ENCODE data around the gene GRIN2A. TPM values are rescaled to one million over a fixed set of nuclear protein-coding genes. Genes with fewer than 3 reads are reported as not detected.
"Not testable (repeated sequence)": the region's sequence is repeated elsewhere in the genome, so short reads cannot be mapped to it uniquely, and the experiment has no call there.

Gene GRIN2A
- total and polyA plus RNA-seq, 12 donors: 0.07 to 1.2 (median 0.32) TPM; not detected in 2

GRCh38 chr16:9898124-9898523, 284.1 kb downstream of the GRIN2A start:
- no peak for DNase-seq
- no peak for TF ChIP-seq POLR2A (IDR thresholded peaks at IDR 0.05)
- TF ChIP-seq, protein P1, sequence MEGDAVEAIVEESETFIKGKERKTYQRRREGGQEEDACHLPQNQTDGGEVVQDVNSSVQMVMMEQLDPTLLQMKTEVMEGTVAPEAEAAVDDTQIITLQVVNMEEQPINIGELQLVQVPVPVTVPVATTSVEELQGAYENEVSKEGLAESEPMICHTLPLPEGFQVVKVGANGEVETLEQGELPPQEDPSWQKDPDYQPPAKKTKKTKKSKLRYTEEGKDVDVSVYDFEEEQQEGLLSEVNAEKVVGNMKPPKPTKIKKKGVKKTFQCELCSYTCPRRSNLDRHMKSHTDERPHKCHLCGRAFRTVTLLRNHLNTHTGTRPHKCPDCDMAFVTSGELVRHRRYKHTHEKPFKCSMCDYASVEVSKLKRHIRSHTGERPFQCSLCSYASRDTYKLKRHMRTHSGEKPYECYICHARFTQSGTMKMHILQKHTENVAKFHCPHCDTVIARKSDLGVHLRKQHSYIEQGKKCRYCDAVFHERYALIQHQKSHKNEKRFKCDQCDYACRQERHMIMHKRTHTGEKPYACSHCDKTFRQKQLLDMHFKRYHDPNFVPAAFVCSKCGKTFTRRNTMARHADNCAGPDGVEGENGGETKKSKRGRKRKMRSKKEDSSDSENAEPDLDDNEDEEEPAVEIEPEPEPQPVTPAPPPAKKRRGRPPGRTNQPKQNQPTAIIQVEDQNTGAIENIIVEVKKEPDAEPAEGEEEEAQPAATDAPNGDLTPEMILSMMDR (IDR thresholded peaks at IDR 0.05): no peak
- Histone ChIP-seq H3K27me3 (no peaks in the 10 kb centered on the region), H3K9me3 (replicated peaks in 1 of 3) (no peaks in the 10 kb centered on the region), H3K4me1 (replicated peaks in 1 of 2) (no peaks in the 10 kb centered on the region), H3K36me3 (replicated peaks in 1 of 2) (no peaks in the 10 kb centered on the region), H3K4me3 (no peak overlapping the region), H3K27ac (no peak overlapping the region)
- WGBS, 4 donors: 66 to 83% (median 76%) methylated on average over 2 of the region's 2 CpGs
- intact Hi-C loops (cut with DNase I): no loop called here

DNA sequence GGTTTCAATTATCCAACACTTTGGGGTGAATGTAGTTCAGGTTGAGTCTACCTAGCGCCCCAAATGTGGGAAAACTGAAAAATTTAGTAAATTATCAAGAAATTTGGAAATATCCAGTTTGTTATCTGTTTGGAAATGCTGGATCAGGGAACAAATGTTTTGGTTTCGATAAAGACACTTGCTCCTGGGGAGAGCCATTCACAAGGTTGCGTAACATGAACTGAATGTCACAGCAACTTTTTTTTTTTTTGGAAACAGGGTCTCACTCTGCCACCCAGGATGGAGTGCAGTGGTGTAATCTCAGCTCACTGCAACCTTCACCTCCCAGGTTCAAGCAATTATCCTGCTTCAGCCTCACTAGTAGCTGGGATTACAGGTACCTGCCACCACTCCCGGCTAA, 286.4 kb downstream of the GRIN2A start:
- Histone ChIP-seq H3K27me3 (no peaks in the 10 kb centered on the region), H3K27ac (no peak overlapping the region), H3K4me3 (no peak overlapping the region), H3K4me1 (replicated peaks in 1 of 2) (no peaks in the 10 kb centered on the region), H3K9me3 (replicated peaks in 1 of 3) (no peaks in the 10 kb centered on the region), H3K36me3 (replicated peaks in 1 of 2) (no peaks in the 10 kb centered on the region)
- WGBS, 4 donors: 63 to 86% (median 81%) methylated on average over 4 of the region's 4 CpGs
- DNase-seq: no peak
- intact Hi-C loops (cut with DNase I): no loop called here
- TF ChIP-seq, protein P1 (IDR thresholded peaks at IDR 0.05): no peak
- no peak for TF ChIP-seq POLR2A (IDR thresholded peaks at IDR 0.05)

DNA sequence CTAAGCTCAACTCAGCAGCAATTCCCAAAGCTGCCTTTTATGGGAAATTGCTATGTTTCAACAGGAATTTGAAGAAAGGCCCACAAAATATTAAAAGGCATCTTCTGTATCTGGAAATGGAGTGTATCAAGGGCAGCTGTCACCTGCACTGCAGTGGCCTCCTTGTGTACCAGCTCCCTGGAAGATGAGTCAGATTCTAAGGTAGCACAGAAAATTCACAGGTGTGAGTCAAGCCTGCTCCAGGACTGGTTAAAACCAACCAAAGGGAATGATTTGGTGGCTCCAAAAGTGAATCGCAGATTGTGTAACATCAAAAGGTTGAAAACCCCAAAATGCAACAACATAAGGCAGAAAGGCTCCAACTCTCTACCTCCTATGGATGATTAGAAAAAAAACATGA, 296.4 kb downstream of the GRIN2A start:
- H3K36me3 ChIP-seq (replicated peaks in 1 of 2): no peaks in the 10 kb centered on the region
- no peaks in the 10 kb centered on the region for H3K4me1 ChIP-seq (replicated peaks in 1 of 2)
- DNase-seq: no peak
- H3K27ac ChIP-seq: no peak overlapping the region
- TF ChIP-seq, protein P1 (IDR thresholded peaks at IDR 0.05): no peak
- TF ChIP-seq POLR2A (IDR thresholded peaks at IDR 0.05): no peak
- WGBS, 4 donors: 77 to 93% (median 87%) methylated on average over 1 of the region's 1 CpG
- intact Hi-C loops (cut with DNase I): no loop called here
- H3K9me3 ChIP-seq (replicated peaks in 1 of 3): no peaks in the 10 kb centered on the region
- H3K4me3 ChIP-seq: no peak overlapping the region
- H3K27me3 ChIP-seq: no peaks in the 10 kb centered on the region

- no peak for DNase-seq
- Histone ChIP-seq H3K36me3 (replicated peaks in 1 of 2) (no peaks in the 10 kb centered on the region), H3K4me1 (replicated peaks in 1 of 2) (no peaks in the 10 kb centered on the region), H3K4me3 (no peak overlapping the region), H3K27ac (no peak overlapping the region), H3K9me3 (replicated peaks in 1 of 3) (no peaks in the 10 kb centered on the region), H3K27me3 (no peaks in the 10 kb centered on the region)
- no peak for TF ChIP-seq POLR2A (IDR thresholded peaks at IDR 0.05)
- TF ChIP-seq, protein P1 (IDR thresholded peaks at IDR 0.05): no peak
- WGBS, 4 donors: 7 to 18% (median 14%) methylated on average over 9 of the region's 9 CpGs
- intact Hi-C loops (cut with DNase I): no loop called here
Measured at GRCh38 chr16:9885467-9885866, 296.8 kb downstream of the GRIN2A start.

- H3K4me1 ChIP-seq (replicated peaks in 1 of 2); H3K27ac ChIP-seq; H3K27me3 ChIP-seq; DNase-seq; intact Hi-C loops (cut with DNase I); H3K4me3 ChIP-seq; H3K36me3 ChIP-seq (replicated peaks in 1 of 2); H3K9me3 ChIP-seq (replicated peaks in 1 of 3): not testable (repeated sequence)
- WGBS, 4 donors: 32 to 63% (median 60%) methylated on average over 3 of the region's 3 CpGs
Measured at GRCh38 chr16:9875981-9876380, 306.2 kb downstream of the GRIN2A start.

All from adrenal gland (tissue), 12 donors.